GM21515 (cell line): Measurements from ENCODE around the gene OR2T10.
A peak's percentile ranks its signal among the peaks of the same experiment; 100 is the strongest.
"Not testable (repeated sequence)": the region's sequence is repeated elsewhere in the genome, so short reads cannot be mapped to it uniquely, and the experiment has no call there.

Source experiments
- ATAC-seq: cut with Tn5 transposase; IDR thresholded peaks from one replicate; pipeline ENCODE4 v1.9.1; 2021; ENCODE audit not compliant: unreplicated experiment

OR2T10 gene, protein sequence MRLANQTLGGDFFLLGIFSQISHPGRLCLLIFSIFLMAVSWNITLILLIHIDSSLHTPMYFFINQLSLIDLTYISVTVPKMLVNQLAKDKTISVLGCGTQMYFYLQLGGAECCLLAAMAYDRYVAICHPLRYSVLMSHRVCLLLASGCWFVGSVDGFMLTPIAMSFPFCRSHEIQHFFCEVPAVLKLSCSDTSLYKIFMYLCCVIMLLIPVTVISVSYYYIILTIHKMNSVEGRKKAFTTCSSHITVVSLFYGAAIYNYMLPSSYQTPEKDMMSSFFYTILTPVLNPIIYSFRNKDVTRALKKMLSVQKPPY

DNA sequence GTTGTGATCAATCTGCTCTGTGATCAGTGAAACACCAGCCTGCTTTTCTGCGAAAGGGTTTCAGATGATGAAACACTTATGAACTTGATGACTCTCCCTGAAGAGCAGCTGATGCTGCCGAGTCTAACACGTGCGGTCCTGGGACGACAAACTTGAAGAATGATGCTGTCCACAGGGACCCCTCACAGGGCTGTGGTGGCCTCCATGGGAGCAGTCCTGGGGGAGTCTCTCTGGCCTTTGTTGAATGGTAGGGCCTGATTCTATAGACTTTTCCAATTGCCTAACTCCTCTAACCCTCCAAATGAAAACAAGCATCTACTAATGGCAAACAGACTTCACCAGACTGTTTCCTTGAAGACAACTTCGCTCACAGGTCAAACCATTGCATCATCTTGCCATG is at the start of gene OR2T10:
TSS of gene OR2T10 (minus strand) at position 112 of the 400 bp plus-strand sequence. CDS start 3,932 bp downstream, outside the sequence.
- ATAC-seq, result no peak

DNA sequence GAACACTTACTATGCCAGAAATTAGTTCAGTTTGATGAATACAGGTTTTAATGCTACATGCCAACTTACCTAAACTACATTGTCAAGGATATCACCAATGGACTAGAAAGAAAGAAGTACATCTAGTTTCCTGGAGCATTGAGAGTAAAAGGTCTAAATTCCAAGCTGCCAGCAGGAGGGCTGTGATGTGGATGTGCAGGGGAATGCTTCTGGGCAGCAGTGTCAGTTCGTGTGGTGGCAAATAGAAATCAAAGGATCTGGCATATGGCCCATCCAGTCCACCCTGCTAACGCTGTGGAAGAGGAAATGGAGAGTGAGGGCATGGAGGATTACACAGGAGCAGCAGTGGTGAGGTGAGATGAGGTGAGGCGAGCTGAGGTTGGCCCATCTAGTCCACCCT is 47.7 kb upstream of the OR2T10 start, which contains the start of gene OR2T35:
TSS of gene OR2T35 (minus strand) at position 101 of the 400 bp plus-strand sequence. CDS start 6,020 bp downstream, outside the sequence.
- ATAC-seq, result not testable (repeated sequence)

DNA sequence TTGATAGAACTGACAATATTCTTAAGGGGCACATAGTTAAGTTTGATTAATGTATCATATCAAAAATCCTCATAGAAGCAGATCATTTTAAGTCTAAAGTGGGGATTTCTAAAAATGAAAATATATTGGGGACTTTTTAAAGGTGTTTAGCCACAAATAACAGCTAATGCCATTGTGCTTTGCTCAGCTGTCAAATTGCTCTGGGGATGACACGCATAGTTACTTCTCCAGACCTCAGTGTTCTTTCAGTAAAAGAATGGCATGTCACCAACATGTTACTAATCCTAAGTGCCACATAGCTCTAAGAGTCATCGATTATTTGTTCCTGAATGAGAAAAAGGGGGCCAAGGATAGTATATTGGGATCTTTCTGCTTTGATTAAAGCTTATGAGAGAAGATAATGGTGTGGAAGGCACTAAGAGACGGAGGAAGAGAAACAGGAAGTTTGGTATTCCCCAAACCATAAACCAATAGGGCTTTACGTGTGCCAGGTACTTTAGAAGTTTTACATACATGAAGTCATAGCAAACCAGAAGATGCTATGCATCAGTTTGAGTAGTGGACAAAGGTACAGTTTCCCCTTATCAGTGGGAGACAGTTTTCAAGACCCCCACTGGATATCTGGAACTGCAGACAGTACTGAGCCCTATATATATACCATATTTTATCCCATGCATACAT is 45.6 kb upstream of the OR2T10 start:
- ATAC-seq, result peak; percentile 60

DNA sequence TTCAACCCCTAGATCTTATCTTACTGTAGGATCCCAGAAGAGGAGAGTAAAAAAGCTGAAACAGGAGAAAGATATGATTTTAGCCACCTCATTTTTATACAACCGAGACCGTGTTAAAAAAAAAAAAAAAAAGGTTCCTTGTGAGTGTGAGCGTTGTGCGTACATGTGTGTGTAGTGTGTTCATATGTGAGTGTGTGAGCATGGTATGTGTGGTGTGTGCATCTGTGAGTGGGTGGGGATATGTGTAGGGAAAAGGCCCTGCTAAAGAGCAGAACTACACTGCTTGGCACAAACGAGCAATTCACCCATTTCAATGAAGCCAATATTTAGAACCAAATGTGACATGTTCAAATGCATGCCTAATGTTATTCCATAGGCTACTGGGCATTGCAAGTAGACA is 44.1 kb upstream of the OR2T10 start:
- ATAC-seq, result peak; percentile 3

DNA sequence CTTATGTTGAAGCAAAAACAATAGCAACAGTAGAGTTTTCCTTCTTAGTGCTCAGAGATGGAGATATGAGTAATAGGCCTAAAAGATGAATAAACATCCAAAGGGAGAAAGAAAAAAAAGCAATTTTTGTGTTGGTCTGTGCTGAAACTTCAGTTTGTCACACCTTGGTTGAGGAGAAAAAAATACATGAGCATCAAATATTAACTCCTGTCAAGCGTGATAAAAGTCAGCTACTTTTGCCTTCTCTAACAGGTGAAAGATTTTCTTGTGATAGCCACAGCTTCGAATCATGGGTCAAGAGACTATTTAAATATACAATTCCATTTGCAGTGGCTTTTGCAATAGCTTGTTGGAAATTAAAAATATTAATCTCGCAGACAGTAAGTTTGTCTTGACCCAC is 43.4 kb upstream of the OR2T10 start:
- ATAC-seq, result peak; percentile 39

DNA sequence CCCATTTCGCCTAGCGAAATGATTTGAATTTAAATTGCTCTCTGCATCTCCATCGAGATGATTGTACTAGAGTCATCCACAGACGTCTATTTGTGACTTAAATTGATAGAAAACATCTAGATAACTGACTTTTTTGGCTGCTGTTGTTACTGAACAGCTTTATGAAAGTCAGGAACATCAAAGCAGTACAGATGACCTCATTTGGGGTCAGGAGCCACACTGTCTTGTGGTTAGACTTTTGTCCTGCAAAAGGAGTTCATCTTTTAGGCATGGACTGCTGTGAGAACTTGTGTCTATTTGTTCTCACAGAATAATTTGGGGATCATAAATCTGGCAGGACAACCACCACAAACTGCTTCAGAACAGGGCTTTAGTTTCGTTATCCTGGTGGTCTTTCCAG is 42.2 kb upstream of the OR2T10 start:
- not testable (repeated sequence) for ATAC-seq

DNA sequence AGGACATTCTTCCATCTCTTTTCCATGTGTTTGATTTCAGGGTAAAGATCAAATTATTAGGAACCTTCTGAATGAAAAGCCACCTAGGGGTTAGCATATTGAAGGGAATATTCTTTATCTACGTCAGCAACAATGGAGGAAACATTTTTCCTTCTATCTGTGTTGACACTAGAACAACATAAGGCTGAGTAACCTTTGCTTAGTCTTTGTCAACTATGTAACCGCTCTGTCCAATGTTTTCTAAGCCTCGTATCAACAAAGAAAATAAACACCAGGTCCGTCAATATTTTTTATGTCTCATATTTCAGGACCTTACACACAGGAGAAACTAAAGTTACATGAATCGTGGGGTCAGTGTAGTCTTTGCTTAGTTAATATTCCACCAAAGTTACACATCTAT is 39.1 kb upstream of the OR2T10 start:
- not testable (repeated sequence) for ATAC-seq

DNA sequence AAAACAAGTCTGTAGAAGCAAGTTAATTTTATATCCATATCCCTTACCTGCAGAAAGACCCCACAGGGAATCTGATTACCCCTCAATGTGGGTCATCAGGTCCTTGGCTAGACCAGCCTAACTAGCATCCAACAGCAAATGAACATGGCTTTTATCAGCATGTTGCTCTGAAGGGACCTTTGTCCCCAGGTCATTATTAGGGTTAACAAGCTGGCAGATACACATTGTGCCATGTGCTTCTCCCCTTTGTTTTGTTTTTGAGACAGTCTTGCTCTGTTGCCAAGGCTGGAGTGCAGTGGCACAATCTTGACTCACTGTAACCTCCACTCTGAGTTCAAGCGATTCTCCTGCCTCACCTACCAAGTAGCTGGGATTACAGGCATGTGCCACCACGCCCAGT is 37.5 kb upstream of the OR2T10 start, which contains the start of gene OR2T11:
TSS of gene OR2T11 (minus strand) at position 101 of the 400 bp plus-strand sequence. CDS start 7,963 bp downstream, outside the sequence.
- ATAC-seq, result not testable (repeated sequence)

DNA sequence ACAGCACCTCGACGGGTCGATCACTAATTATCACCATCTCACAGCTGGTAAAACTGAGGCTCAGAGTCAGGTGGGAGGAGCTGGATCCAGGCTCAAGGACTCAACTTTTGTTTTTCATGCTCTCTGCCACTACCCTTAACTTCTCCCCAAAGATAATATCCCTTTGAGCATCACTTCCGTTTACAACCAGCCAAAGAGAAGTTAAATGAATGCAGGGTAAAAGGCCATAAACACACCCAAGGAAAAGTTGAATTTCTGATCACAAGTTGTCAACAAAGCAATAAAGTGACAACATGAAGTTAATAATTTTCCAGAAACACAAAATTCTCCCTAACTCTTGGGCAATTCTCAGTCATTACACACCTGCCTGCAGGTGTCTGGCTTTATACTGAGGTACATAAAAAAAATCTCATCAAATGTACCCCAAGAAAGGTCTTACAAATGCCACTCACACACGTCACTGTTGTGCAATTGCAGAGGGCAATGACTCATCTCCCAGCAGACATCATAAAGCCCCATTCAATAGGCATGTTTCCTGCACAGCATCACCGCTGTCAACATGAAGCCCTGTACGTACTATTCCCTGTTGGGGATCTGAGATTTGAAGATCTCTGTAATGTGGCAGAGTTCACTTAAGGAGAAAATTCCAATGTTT is 34.0 kb upstream of the OR2T10 start:
- no peak for ATAC-seq

DNA sequence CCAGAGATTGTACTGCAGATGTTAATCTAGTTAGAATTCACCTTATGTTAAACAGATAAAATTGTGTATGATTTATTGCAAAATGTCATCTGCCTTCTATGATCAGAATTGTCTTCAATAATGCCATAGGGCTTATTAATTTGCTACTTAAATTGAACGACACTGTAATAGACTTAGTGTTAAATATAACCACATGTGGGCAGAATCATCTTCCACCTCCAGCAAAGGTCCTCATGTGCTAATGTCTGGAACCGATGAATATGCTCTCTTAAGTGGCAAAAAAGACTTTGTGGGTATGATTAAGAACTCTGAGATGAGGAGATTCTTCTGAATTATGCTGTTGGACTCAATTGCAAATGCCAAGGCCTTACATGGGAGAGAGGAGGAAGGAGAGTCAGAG is 33.1 kb upstream of the OR2T10 start:
- ATAC-seq, result no peak

DNA sequence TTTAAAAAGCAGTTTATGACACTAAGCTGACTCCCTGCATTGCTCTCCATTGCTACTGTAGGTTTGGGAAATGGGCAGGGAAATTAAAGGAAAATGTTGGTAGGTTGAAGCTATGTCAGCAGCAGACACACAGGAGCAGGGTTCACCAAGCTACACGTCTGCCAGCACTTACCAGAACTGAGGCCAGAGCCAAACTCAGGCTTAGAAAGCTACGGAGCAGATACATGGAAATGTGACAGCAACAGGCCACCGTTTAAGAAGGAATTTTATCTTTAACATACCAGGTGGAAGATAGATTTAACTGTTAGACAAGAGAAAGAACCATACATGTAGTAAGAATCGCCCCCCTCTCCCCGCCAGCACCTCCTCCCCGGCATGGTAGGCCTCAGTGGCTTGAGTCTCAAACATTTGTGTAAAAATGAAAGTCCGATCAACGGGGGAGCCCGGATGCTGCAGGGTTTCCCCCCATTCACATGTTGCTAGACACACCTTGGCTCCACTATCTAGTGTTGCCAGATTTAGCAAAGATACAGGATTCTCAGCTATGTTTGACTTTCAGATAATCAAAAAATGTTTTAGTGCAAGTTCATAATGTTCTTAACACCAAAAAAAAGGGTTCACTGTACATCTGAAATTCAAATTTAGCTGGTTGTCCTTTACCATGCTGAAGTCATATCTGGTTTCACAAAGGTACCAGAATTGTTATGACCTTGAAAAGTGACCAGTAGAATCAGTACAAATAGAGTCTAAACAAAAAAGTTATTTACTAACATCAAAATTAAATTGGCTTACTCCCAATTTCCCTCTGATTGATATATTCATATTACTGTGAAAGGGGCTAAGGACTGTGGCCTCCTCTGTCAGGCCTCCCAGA is 30.7 kb upstream of the OR2T10 start:
- peak; percentile 94 for ATAC-seq

DNA sequence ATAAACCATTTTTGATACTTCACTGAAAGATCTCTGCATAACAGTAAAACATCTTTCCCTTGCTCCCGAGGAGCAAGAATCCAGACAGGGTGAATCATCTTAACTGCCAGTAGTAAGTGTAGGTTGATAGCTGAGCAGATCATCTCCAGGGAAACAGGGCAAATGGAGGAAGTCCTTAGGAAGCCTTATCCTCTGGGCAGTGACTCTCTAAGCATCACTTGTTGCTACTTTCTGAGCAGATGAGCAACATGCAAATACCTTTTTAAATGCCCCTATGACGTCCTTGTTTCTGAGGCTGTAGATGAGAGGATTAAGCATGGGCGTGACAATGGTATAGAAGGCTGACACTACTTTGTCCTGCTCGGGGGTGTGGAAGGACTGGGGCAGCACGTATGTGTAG is 28.5 kb upstream of the OR2T10 start:
- no peak for ATAC-seq

DNA sequence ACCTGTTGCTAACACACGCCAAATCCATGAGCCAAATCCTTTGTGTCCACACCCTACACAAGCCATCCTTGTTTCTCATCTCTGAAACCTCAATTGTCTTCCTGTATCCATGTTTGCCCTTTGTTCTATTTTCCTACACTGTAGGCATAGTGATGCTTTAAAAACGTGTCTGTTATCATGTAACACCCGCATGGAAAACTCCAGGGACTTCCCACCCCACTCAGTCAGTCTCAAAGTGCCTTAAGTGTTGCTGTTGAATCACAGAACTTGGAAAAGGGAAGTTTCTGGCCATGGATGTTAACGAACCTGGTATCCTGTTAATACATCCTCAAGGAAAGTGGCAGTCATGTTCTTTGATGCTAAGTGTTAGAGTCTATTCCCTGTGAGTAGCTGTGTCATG is 27.7 kb upstream of the OR2T10 start:
- ATAC-seq, result no peak

DNA sequence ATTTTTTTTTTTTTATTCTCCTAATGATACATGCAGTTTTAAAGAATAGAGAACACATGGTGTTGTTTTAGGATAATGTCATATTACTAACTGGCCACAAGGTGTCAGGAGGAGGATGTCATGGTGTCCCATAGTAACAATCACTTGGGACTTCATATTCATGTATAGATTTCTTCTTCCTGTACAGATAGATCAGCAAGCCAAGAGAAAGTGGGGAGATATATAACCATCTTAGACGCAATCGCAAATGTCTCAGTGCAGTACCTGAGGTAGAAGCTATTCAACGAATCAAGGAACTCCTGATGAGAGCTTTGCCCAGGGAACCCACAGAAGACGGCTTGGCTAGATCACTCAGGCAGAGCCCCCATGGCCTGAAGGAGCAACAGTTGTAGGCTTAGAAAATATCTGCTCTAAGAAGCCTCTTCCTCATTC is 25.1 kb upstream of the OR2T10 start:
- peak; percentile 94 for ATAC-seq

DNA sequence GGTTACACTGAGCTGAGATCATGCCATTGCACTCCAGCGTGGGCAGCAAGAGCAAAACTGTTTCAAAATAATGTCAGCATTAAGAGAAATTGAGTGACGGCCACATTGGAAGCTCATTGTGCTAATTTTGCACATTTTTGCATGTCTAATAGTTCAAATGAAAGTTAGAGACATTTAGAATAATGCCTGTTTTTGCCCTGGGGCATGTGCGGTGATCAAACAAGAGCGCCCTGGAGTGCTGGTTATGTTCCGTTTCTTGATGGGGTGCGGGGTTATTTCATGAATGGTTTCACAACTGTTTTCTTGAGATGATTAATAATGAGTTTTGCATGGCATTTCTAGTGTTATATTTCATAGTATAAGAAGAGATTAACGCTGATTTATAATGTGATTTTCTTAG is 24.3 kb upstream of the OR2T10 start:
- ATAC-seq, result no peak

DNA sequence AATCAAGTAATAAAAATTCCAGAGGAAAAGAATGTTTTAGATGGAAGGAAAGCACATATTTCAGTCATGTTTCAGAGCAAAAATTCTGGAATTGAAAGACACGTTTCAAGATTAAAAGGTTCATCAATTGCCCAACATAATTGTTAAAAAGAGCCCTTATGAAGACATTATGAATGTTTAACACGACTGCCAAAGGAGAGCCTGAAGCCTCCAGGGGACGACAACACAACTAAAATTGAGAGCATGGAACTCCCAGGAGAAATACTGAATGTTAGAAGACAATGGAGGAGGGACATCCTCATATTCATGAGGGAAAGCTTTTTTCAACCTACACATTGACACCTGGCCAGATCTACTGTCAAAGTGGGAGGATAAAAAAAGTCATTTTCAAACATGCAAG is 21.4 kb upstream of the OR2T10 start:
- ATAC-seq, result no peak

DNA sequence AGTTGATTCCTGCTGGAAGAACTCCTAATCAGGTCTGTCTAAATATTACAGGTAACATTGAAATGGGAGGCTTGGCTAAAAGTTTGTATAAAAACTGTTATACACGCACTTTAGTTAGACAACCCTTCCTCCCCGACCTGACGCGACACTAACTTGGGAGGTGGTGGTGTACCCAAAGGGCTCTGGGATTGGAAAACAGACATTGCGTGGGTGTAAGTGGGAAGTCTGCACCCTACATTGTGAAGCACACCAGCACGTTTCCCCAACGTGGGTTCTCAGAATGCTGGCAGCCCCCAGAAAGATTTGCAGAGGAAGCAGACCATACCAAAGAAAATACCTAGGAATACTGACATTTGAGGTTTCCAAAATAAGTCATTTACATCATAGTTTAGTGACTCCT is 20.6 kb upstream of the OR2T10 start:
- ATAC-seq, result no peak

DNA sequence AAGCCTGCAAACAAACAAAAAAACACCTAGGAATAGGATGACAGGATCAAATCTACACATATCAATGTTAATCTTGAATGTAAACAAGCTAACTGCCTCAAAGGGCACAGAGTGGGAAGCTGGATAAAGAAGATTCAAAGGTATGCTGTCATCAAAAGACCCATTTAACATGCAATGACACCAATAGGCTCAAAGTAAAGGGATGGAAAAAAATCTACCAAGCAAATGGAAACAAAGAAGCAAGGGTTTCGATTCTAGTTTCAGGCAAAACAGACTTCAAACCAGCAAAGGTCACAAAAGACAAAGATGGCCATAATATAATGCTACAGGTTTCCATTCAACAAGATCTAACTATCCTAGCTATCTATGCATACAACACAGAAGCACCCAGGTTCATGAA is 16.2 kb upstream of the OR2T10 start:
- ATAC-seq, result no peak

DNA sequence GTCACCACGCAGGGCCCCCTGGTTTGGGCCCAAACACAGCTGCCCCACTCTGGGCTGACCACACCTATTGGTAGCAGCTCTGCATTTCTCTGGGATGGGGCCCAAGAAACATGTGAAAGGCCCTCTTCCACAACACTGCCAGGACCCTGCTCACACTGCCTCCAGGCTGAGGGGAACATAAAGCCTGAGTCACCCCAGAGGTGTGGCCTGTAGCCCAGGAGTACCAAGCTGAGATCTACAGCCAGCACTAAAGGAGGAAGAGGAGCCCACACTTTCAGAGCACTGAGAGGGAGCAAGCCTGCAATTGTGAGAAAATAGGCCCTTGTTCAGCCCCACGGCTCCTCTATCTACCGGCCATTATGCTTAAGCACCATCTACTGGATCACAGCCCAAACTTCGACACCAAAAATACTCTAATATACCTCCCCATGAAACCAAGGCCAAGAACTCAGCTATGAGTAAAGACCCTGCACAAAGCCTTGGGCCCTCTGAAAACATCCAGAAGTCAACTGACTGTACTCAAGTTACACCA is 14.4 kb upstream of the OR2T10 start:
- ATAC-seq, result no peak

DNA sequence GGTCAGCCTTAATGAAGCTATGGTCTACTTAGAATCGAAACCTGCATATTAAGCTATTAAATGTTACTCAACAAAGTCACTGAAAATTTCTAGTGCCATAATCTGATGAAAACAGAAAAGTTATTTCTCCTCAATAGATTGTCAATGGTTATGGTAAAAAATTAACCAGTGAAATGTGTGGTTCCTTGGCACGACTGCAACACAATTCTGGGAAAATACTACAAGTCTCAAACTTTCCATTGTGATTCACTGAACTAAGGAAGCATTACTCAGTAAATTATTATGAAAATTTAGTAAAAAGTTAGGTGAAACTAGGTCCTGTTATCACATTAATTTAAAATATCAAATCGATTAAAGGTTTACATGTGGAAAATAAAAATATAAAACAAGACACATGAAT is 12.8 kb upstream of the OR2T10 start:
- no peak for ATAC-seq

DNA sequence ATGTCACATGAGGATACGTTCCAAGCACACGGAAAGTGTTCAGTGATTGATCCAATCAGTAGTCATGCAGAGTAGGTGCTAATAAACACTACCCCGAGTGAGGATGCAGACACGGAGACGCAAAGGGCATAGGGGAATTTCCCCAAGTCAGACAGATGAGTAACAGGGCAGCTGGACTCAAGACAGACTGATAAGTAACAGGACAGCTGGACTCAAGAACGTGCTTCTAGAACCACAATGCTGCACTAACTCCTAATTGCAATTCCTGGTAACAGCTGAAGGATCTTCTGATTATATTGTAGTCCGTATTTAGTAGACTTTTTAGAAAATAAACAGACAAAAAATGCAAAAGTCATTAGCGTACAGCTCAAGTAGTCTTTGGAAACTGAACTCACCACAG is 1.9 kb upstream of the OR2T10 start:
- no peak for ATAC-seq
